PC-9 (cell line): ENCODE measurements around the gene APLF.

Experiments
- CTCF ChIP-seq: fragments of 200-600 bp; sonication (generic); conservative IDR thresholded peaks from 2 replicates; pipeline ENCODE4 v1.6.1; 2017; ENCODE audit warnings: mixed run types, antibody characterized with exemption, mild to moderate bottlenecking, moderate library complexity
- EZH2 ChIP-seq: fragments of 200-600 bp; sonication (generic); IDR thresholded peaks from 2 replicates; pipeline ENCODE4 v1.8.0; 2017; ENCODE audit warnings: antibody characterized with exemption, low read depth

- TF ChIP-seq CTCF: no peak
- TF ChIP-seq EZH2: no peak
Observed at GRCh38 chr2:68417926-68418325, 49.5 kb upstream of the APLF start.
